ENCODE results near the gene TAGLN3.

GRCh38 chr3:112013784-112014143 lies 15.0 kb downstream of the TAGLN3 start:
- TF ChIP-seq, protein P1, sequence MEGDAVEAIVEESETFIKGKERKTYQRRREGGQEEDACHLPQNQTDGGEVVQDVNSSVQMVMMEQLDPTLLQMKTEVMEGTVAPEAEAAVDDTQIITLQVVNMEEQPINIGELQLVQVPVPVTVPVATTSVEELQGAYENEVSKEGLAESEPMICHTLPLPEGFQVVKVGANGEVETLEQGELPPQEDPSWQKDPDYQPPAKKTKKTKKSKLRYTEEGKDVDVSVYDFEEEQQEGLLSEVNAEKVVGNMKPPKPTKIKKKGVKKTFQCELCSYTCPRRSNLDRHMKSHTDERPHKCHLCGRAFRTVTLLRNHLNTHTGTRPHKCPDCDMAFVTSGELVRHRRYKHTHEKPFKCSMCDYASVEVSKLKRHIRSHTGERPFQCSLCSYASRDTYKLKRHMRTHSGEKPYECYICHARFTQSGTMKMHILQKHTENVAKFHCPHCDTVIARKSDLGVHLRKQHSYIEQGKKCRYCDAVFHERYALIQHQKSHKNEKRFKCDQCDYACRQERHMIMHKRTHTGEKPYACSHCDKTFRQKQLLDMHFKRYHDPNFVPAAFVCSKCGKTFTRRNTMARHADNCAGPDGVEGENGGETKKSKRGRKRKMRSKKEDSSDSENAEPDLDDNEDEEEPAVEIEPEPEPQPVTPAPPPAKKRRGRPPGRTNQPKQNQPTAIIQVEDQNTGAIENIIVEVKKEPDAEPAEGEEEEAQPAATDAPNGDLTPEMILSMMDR (IDR thresholded peaks at IDR 0.05): no peak
- TF ChIP-seq POLR2A (IDR thresholded peaks at IDR 0.05): no peak
